Measurements from ENCODE around the gene C8A.

DNA sequence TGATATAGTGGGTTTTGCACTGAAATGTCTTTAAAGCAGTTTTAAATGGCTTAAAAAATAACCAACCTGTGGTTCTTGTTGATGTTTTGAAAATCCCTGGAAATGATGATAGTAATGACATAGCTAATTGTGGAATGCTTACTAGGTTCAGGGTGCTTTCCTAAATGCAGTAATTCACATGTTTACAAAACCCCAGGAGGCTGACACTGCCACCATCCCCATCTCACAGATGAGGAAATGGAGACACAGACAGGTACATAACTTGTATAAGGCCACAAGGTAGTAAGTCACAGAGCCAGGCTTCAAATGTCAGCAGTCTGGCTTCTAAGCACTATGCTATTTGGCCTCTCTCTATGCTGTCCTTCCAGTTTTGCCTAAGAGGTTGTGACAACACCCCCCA is 70.6 kb downstream of the C8A start:
- TF ChIP-seq POLR2A (IDR thresholded peaks at IDR 0.05) = no peak
- TF ChIP-seq, protein P1, sequence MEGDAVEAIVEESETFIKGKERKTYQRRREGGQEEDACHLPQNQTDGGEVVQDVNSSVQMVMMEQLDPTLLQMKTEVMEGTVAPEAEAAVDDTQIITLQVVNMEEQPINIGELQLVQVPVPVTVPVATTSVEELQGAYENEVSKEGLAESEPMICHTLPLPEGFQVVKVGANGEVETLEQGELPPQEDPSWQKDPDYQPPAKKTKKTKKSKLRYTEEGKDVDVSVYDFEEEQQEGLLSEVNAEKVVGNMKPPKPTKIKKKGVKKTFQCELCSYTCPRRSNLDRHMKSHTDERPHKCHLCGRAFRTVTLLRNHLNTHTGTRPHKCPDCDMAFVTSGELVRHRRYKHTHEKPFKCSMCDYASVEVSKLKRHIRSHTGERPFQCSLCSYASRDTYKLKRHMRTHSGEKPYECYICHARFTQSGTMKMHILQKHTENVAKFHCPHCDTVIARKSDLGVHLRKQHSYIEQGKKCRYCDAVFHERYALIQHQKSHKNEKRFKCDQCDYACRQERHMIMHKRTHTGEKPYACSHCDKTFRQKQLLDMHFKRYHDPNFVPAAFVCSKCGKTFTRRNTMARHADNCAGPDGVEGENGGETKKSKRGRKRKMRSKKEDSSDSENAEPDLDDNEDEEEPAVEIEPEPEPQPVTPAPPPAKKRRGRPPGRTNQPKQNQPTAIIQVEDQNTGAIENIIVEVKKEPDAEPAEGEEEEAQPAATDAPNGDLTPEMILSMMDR (IDR thresholded peaks at IDR 0.05) = no peak
